A673 (cell line): ENCODE results near the gene RAPGEF4. TPM values are rescaled to one million over a fixed set of nuclear protein-coding genes. Genes with fewer than 3 reads are reported as not detected.

Experiments
- BruUV-seq: library from RNA; stranded (reverse); fragments of 400-500 nt; replicated peaks from 2 replicates; lab custom pipeline; 2021; lab: Mats Ljungman, UMichigan
- CTCF ChIA-PET: fragments of 300-600 bp; sonication (Branson Sonifier 250); formaldehyde crosslinking; loops from one replicate; lab custom pipeline; 2022; ENCODE audit warnings: antibody characterized with exemption; lab: Charles Lee
- POLR2A ChIA-PET: fragments of 300-600 bp; sonication (Branson Sonifier 250); formaldehyde crosslinking; loops from one replicate; lab custom pipeline; 2022; ENCODE audit warnings: antibody characterized with exemption; ENCODE audit not compliant: low non-redundant PET; lab: Charles Lee
- DNase-seq: peaks from one replicate; pipeline ENCODE4 v3.0.0-alpha.2; 2015; ENCODE audit warnings: low spot score
- H3K27ac ChIP-seq: fragments of 200-600 bp; sonication (generic); 2 replicates; pipeline ENCODE4 v1.5.1; 2016; ENCODE audit warnings: mixed run types, low read depth, mild to moderate bottlenecking, mixed read lengths, antibody characterized with exemption, low read length; ENCODE audit not compliant: poor library complexity, severe bottlenecking
- H3K27me3 ChIP-seq: fragments of 200-600 bp; sonication (generic); replicated peaks from 2 replicates; pipeline ENCODE4 v1.6.1; 2017; ENCODE audit warnings: mixed run types, low read depth, mild to moderate bottlenecking, mixed read lengths, antibody characterized with exemption, low read length; ENCODE audit not compliant: insufficient read depth, poor library complexity
- H3K36me3 ChIP-seq: fragments of 200-600 bp; sonication (generic); 2 replicates; pipeline ENCODE4 v1.6.1; 2016; ENCODE audit warnings: mixed run types, mild to moderate bottlenecking, mixed read lengths, antibody characterized with exemption, low read length; ENCODE audit not compliant: insufficient read depth, poor library complexity, severe bottlenecking
- H3K4me1 ChIP-seq: fragments of 200-600 bp; sonication (generic); 2 replicates; pipeline ENCODE4 v1.6.1; 2017; ENCODE audit warnings: mixed run types, mild to moderate bottlenecking, mixed read lengths, antibody characterized with exemption, low read length; ENCODE audit not compliant: insufficient read depth, poor library complexity, severe bottlenecking
- H3K4me3 ChIP-seq: fragments of 200-600 bp; sonication (generic); 2 replicates; pipeline ENCODE4 v1.5.1; 2016; ENCODE audit warnings: low read depth, mixed run types, mild to moderate bottlenecking, mixed read lengths, low read length; ENCODE audit not compliant: poor library complexity, severe bottlenecking
- H3K9me3 ChIP-seq: fragments of 200-600 bp; sonication (generic); 2 replicates; pipeline ENCODE4 v1.6.1; 2016; ENCODE audit warnings: mixed run types, low read depth, mild to moderate bottlenecking, mixed read lengths, antibody characterized with exemption, low read length; ENCODE audit not compliant: poor library complexity, severe bottlenecking
- EZH2 ChIP-seq: fragments of 200-600 bp; sonication (generic); IDR thresholded peaks from 2 replicates; pipeline ENCODE4 v1.6.1; 2017; ENCODE audit warnings: borderline replicate concordance, low read depth, mild to moderate bottlenecking, mixed read lengths, antibody characterized with exemption, low read length; ENCODE audit not compliant: poor library complexity, severe bottlenecking
- intact Hi-C: fragments of 100-400 bp; cut with micrococcal nuclease; formaldehyde crosslinking; loops from one replicate; pipeline ENCODE4 v1.10.0; 2022; ENCODE audit not compliant: unreplicated experiment
- total RNA-seq: library from RNA; stranded (reverse); gene quantifications from 2 replicates; pipeline ENCODE4 v1.2.3, GENCODE V29; 2021
- TF ChIP-seq, protein P1 (sequence below): fragments of 300-800, 200-600 bp; sonication (generic); conservative IDR thresholded peaks from 2 replicates; pipeline ENCODE4 v1.5.1; 2017; ENCODE audit warnings: low read depth, mild to moderate bottlenecking, antibody characterized with exemption, low read length, moderate library complexity, mixed read lengths

RAPGEF4 gene
- total RNA-seq, 1 experiment from 2014 or later: 0.26 TPM

DNA sequence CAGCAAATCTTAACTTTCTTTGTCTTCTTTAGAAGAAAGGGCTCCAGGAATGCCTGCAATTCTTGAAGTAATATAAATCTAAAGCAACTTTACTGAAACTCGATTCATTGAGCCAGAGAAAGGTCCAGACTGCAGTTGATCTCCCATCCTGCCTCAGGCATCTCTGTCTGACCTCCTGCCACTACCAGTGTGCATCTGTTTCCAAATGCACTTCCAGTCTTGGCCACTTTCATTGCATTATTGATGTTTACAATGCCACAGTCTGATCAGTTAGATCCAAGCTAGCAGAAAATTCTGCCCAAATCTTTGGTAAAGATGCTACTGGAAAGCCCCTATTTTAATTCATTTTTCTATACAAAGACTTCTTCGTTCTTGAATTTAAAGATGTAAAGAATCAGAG lies 158.0 kb downstream of the RAPGEF4 start:
- ChIA-PET CTCF (no interaction called here), POLR2A (no interaction called here)
- Histone ChIP-seq H3K9me3 (no peaks in the 10 kb centered on the region), H3K36me3 (no peaks in the 10 kb centered on the region), H3K4me3 (no peak overlapping the region), H3K27me3 (peaks cover 71% of the 10 kb centered on the region), H3K27ac (no peak overlapping the region), H3K4me1 (no peaks in the 10 kb centered on the region)
- no peak for TF ChIP-seq EZH2
- TF ChIP-seq, protein P1, sequence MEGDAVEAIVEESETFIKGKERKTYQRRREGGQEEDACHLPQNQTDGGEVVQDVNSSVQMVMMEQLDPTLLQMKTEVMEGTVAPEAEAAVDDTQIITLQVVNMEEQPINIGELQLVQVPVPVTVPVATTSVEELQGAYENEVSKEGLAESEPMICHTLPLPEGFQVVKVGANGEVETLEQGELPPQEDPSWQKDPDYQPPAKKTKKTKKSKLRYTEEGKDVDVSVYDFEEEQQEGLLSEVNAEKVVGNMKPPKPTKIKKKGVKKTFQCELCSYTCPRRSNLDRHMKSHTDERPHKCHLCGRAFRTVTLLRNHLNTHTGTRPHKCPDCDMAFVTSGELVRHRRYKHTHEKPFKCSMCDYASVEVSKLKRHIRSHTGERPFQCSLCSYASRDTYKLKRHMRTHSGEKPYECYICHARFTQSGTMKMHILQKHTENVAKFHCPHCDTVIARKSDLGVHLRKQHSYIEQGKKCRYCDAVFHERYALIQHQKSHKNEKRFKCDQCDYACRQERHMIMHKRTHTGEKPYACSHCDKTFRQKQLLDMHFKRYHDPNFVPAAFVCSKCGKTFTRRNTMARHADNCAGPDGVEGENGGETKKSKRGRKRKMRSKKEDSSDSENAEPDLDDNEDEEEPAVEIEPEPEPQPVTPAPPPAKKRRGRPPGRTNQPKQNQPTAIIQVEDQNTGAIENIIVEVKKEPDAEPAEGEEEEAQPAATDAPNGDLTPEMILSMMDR: no peak
- no peak for DNase-seq
- BruUV-seq: no TSS peak
- intact Hi-C loops: no loop called here

DNA sequence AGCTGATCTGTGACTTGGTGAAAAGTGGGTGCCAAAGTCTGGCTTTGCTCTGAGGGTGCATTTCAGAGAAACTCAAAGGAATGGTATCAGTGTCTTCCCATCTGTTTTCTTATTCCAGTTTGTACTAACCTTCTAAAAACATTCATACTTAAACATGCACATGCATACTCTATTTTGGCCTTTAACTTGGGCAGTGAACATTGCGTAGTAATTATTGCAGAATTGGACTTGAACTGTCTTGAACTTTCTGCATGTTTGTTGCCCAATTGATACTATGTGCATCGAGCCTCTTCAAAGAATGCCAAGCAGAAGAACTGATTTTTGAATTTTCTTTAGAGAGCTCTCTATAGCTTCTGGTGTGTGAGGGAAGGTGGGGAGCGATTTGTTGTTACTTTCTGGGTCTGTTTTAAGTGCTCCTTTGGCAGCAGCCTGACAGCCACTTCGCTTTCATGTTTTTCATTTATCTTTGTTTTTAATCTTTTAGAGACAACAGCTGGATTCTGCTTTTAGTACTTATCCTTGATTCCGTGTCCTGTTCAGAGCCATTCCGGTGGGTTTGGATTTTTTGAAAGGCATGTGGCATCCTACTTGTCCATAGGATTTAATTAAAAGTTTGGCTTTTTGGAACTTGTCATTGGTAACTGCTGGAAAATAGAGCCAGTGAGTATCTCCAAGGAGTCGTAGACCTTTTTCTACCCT lies 159.2 kb downstream of the RAPGEF4 start:
- no peaks in the 10 kb centered on the region for H3K36me3 ChIP-seq
- no peak for TF ChIP-seq EZH2
- TF ChIP-seq, protein P1: no peak
- CTCF ChIA-PET: no interaction called here
- H3K9me3 ChIP-seq: no peaks in the 10 kb centered on the region
- no TSS peak for BruUV-seq
- H3K27me3 ChIP-seq: peaks cover 83% of the 10 kb centered on the region
- no peak overlapping the region for H3K4me3 ChIP-seq
- POLR2A ChIA-PET: no interaction called here
- no peak overlapping the region for H3K27ac ChIP-seq
- intact Hi-C loops: no loop called here
- no peak for DNase-seq
- no peaks in the 10 kb centered on the region for H3K4me1 ChIP-seq

DNA sequence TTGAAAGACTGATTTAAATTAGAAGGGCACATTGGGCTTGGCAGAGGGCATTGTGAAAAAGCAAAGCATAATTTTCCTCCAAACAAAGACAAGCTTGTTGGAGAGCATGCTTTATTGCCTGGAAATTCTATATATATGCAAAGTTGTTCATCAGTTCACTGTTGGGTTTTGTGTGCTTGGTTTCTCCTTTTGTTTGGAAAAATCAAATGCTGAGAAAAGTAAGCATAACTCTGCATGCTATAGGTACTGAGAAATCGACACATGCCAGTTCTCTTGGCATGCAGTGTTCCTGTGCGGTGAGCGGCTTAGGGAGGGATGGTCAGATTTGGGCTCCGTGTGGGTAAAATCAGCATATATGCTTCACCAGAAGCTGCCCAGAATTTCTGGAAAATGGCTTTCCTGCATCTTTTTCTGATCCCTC lies 161.0 kb downstream of the RAPGEF4 start:
- no peaks in the 10 kb centered on the region for H3K9me3 ChIP-seq
- no peak for TF ChIP-seq EZH2
- TF ChIP-seq, protein P1: no peak
- H3K4me1 ChIP-seq: no peaks in the 10 kb centered on the region
- no TSS peak for BruUV-seq
- no peak overlapping the region for H3K27ac ChIP-seq
- no peak for DNase-seq
- H3K4me3 ChIP-seq: no peak overlapping the region
- H3K27me3 ChIP-seq: peaks cover 82% of the 10 kb centered on the region
- H3K36me3 ChIP-seq: no peaks in the 10 kb centered on the region
- POLR2A ChIA-PET: no interaction called here
- CTCF ChIA-PET: interaction anchor here (0.7 kb wide), 1 partner anchor 41 kb away, joined by 11 read pairs; no protein-coding TSS in a partner anchor
- intact Hi-C loops: no loop called here
